WERI-Rb-1 (cell line): ENCODE measurements around the gene SLC25A25.

Experiments used
- DNase-seq: peaks from one replicate; pipeline ENCODE4 v3.0.0-alpha.2; 2020
- H3K27ac ChIP-seq: fragments of 250-450 bp; sonication (Bioruptor Pico); 2 replicates; pipeline ENCODE4 v1.5.1; 2020; ENCODE audit warnings: mild to moderate bottlenecking, moderate library complexity
- H3K27me3 ChIP-seq: fragments of 250-450 bp; sonication (Bioruptor Pico); 2 replicates; pipeline ENCODE4 v1.5.1; 2021; ENCODE audit warnings: mild to moderate bottlenecking, low read depth, moderate library complexity; ENCODE audit not compliant: insufficient read depth, severe bottlenecking
- H3K36me3 ChIP-seq: fragments of 250-450 bp; sonication (Bioruptor Pico); 2 replicates; pipeline ENCODE4 v1.5.1; 2020; ENCODE audit warnings: mild to moderate bottlenecking, moderate library complexity
- H3K4me3 ChIP-seq: 2 replicates; pipeline ENCODE4 v1.5.1; 2011; ENCODE audit warnings: low read depth, mild to moderate bottlenecking, control low read depth, low read length
- H3K9me3 ChIP-seq: fragments of 250-450 bp; sonication (Bioruptor Pico); 2 replicates; pipeline ENCODE4 v1.5.1; 2021; ENCODE audit warnings: mild to moderate bottlenecking, moderate library complexity; ENCODE audit not compliant: severe bottlenecking
- TF ChIP-seq, protein P1 (sequence below): IDR thresholded peaks from 2 replicates; pipeline ENCODE4 v1.5.1; 2011; ENCODE audit warnings: low read depth, mild to moderate bottlenecking, control low read depth, inconsistent platforms, low read length

SLC25A25 gene

DNA sequence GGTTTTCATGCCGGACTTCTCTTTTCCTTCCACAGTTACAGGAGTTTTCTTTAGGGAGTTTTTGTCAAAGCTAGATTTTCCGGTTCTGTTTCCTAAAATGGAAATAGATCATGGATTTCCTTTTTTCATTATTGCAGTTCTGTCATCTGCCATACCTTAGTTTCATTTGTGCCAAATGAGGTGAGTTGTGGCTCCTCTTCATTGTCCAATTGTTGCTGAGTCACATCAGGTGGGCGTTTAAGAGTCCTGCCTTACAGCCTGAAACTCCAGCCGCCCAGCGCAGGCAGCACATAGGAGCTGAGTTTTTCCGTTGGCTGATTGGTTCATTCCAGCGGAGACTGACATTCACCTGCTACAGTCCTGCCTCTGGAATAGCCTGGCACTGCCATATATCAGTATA lies 14.1 kb downstream of the SLC25A25 start:
- Histone ChIP-seq H3K27ac (no peak overlapping the region), H3K27me3 (no peaks in the 10 kb centered on the region), H3K9me3 (no peaks in the 10 kb centered on the region), H3K4me3 (no peak overlapping the region), H3K36me3 (peaks cover 29% of the 10 kb centered on the region)
- no peak for DNase-seq
- TF ChIP-seq, protein P1, sequence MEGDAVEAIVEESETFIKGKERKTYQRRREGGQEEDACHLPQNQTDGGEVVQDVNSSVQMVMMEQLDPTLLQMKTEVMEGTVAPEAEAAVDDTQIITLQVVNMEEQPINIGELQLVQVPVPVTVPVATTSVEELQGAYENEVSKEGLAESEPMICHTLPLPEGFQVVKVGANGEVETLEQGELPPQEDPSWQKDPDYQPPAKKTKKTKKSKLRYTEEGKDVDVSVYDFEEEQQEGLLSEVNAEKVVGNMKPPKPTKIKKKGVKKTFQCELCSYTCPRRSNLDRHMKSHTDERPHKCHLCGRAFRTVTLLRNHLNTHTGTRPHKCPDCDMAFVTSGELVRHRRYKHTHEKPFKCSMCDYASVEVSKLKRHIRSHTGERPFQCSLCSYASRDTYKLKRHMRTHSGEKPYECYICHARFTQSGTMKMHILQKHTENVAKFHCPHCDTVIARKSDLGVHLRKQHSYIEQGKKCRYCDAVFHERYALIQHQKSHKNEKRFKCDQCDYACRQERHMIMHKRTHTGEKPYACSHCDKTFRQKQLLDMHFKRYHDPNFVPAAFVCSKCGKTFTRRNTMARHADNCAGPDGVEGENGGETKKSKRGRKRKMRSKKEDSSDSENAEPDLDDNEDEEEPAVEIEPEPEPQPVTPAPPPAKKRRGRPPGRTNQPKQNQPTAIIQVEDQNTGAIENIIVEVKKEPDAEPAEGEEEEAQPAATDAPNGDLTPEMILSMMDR, result no peak

DNA sequence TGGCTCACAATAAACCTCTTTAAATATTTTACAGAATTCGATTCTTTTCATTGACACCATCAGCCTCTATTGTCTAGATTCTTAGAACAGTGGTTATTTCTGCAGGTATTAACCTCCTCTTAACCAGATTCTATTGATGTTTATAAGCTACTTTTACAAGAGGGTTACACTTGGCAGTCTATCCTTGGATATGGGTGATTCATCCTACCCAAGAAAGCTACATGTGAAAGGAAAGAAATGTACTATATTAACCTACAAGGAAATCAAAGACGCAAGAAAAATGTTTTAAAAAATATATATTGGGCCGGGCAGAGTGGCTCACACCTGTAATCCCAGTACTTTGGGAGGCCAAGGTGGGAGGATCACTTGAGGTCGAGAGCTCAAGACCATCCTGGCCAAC lies 16.7 kb downstream of the SLC25A25 start:
- no peaks in the 10 kb centered on the region for H3K9me3 ChIP-seq
- no peak for DNase-seq
- no peak overlapping the region for H3K27ac ChIP-seq
- no peaks in the 10 kb centered on the region for H3K27me3 ChIP-seq
- TF ChIP-seq, protein P1, result no peak
- peaks cover 33% of the 10 kb centered on the region for H3K36me3 ChIP-seq
- no peak overlapping the region for H3K4me3 ChIP-seq

GRCh38 chr9:128085943-128086342 lies 17.9 kb downstream of the SLC25A25 start:
- Histone ChIP-seq H3K9me3 (no peaks in the 10 kb centered on the region), H3K4me3 (no peak overlapping the region), H3K36me3 (peaks cover 33% of the 10 kb centered on the region), H3K27me3 (no peaks in the 10 kb centered on the region), H3K27ac (no peak overlapping the region)
- TF ChIP-seq, protein P1, result no peak
- no peak for DNase-seq

DNA sequence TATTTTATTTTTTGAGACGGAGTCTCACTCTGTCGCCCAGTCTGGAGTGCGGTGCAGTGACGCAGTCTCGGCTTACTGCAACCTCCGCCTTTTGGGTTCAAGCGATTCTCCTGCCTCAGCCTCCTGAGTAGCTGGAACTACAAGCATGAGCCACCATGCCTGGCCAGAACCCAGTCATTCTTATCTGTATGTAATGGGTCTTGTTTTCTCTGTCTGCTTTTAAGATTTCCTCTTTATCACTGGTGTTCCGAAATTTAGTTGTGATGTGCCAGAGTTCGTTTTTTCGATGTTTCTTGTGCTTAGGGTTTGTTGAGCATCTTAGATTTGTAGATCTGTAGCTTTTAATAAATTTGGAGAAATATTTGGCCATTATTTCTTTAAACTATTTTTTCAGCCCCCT lies 19.2 kb downstream of the SLC25A25 start:
- TF ChIP-seq, protein P1, result no peak
- no peak overlapping the region for H3K4me3 ChIP-seq

GRCh38 chr9:128088253-128088945 lies 20.4 kb downstream of the SLC25A25 start:
- peaks cover 25% of the 10 kb centered on the region for H3K36me3 ChIP-seq
- no peaks in the 10 kb centered on the region for H3K27me3 ChIP-seq
- no peak overlapping the region for H3K27ac ChIP-seq
- H3K9me3 ChIP-seq, result no peaks in the 10 kb centered on the region
- TF ChIP-seq, protein P1, result peak; percentile 18; the same call in 1 of the 2 replicates
- H3K4me3 ChIP-seq, result no peak overlapping the region
- DNase-seq, result no peak

More for the DNA sequence above, 19.2 kb downstream of the SLC25A25 start:
- Histone ChIP-seq H3K27ac (no peak overlapping the region), H3K9me3 (no peaks in the 10 kb centered on the region), H3K36me3 (peaks cover 26% of the 10 kb centered on the region), H3K27me3 (no peaks in the 10 kb centered on the region)
- no peak for DNase-seq

DNA sequence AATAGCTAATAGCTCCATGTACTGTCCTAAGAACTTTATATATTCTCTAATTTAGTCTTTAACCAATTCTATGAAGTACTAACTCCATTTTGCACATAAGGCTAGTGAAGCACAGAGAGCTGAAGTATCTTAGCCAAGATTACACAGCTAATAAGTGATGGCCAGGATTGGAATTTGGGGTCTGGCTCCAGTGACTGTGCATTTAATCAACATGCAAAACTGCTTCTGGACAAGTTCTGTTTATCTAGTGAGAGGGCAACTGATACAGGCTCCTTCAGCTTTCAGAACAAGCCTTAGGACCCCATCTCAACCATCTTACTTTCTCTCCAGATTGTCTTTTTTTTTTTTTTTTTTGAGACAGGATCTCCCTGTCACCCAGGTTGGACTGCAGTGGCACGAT lies 21.3 kb downstream of the SLC25A25 start:
- Histone ChIP-seq H3K9me3 (no peaks in the 10 kb centered on the region), H3K36me3 (peaks cover 25% of the 10 kb centered on the region), H3K27me3 (no peaks in the 10 kb centered on the region), H3K4me3 (no peak overlapping the region), H3K27ac (no peak overlapping the region)
- TF ChIP-seq, protein P1, result no peak
- no peak for DNase-seq
